ENCODE measurements around the gene CLP1.

CLP1 gene

GRCh38 chr11:57657194-57658022, at the start of gene CLP1:
TSS of gene CLP1 (plus strand) at chr11:57657762. CDS start at chr11:57659477, 1,715 bp downstream.
- DNase-seq, result peak; percentile 98 to 99

DNA sequence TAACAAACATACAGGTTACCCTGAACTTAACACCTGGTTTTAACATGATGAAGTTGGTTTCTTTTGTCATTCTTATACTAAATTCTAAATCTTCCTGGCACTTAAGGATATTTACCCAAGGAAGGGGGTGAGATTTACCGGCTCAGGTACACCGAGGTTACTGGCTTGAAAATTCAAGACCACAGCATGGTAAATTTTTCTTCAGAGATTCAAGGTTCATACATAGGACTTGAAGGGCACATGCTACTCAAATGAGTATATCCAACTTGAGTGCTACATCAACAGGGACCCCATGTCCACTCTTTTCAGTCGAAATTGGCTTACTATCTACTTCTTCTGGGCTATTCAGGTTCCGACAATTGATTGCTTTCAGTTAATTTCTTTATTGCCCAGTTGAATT, 47.4 kb upstream of the CLP1 start:
- DNase-seq, result no peak

DNA sequence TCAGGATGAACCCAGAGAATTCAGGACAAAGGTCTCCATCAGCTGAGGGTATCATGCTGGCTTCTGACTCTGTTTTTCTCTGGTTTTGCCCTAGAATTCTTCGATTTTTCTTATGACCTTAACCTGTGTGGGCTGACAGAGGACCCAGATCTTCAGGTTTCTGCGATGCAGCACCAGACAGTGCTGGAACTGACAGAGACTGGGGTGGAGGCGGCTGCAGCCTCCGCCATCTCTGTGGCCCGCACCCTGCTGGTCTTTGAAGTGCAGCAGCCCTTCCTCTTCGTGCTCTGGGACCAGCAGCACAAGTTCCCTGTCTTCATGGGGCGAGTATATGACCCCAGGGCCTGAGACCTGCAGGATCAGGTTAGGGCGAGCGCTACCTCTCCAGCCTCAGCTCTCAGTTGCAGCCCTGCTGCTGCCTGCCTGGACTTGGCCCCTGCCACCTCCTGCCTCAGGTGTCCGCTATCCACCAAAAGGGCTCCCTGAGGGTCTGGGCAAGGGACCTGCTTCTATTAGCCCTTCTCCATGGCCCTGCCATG, 43.3 kb upstream of the CLP1 start:
- no peak for DNase-seq

DNA sequence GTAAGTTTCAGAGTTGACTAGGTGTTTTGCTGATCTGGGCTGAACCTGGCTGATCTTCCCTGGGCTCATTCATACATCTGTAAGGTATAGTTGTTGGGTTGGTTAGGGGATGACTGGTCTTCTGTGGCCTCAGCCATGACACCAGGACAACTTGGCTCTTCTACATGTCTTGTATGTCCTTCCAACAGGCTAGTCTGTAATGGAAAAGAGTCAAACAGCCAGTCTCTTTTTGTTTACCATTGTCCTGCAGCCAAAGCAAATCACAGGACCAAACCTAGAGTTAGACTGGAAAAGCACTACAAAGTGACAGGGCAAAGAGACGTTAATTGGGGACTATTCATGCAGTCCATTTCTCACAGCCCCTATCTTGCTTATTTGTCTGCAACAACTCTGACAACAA, 42.3 kb upstream of the CLP1 start:
- DNase-seq, result no peak

GRCh38 chr11:57616595-57616994, 41.0 kb upstream of the CLP1 start:
- DNase-seq, result no peak

DNA sequence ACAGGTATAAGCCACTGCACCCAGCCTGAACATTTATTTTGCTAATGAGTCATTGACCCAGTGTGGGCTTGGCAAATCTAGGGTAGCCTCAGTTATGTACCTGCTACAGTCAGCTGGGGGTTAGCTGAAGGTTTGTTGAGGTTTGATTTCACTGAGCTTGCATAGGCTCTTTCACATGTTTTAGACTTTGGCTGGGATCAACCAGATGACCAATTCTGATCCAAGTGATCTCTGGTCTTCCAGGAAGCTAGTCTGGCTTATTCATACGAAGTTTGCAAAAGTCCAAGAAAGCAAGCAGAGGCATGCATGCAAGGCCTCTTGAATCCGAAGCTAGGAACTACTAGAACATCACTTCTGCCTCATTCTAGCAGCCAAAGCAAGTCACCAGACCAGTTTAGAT, 39.1 kb upstream of the CLP1 start:
- no peak for DNase-seq

GRCh38 chr11:57619331-57619730, 38.2 kb upstream of the CLP1 start:
- DNase-seq, result no peak

- no peak for DNase-seq
Observed at GRCh38 chr11:57620467-57620866, 37.1 kb upstream of the CLP1 start.

DNA sequence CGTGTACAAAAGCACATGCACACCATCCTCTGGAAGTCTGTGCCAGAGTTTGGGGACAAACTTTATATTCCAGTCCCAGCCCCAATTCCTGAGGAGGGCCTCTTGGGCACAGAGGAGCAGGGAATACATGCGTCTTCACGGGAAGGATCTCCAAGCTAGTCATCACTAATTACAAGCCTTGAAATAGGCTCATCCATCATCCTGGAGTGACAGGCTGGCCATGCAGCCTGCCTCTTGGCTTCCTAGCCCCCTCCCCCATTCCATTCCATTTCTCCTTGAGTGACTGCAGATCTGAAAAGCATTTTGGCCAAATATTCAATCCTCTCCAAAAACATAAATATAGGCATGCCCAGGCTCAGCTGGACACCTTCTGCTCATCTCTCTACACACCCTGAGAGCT, 35.3 kb upstream of the CLP1 start:
- no peak for DNase-seq

DNA sequence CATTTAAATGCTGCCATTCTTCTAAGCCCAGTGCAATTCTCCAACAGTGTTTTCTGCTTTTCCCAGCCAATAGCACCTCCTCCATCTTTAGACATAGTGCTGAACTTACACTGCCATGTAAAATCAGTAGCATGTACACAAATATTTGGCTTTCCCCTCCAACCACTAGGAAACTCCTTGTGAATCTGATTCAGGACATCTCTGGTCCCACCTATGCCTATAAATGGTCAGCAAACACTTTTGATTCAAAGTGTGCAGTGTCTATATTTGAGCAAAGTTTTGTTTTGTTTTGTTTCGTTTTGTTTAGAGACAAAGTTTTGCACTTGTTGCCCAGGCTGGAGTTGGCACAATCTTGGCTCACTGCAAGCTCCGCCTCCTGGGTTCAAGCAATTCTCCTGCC, 32.7 kb upstream of the CLP1 start:
- no peak for DNase-seq

DNA sequence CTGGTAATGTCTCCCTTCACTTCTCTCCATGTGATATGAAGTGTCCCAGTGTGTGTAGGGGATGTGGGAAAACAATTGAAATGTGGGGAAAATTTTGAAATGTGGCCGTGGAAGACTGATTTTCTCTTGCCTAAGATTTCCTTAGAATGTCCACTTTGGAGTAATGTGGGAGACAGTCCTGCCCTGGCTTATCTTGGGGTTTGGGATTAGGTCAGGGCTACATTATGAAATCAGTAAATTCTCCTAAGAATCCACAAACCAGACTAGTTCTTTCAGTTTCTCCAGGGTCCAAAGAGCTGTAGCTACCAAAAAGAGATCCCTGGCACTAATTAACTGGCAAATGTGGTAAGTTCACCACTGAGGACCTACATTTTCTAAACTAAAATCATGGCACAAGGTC, 30.7 kb upstream of the CLP1 start:
- no peak for DNase-seq

- no peak for DNase-seq
Observed at GRCh38 chr11:57630171-57630570, 27.4 kb upstream of the CLP1 start.

- DNase-seq, result no peak
Observed at GRCh38 chr11:57632116-57632515, 25.4 kb upstream of the CLP1 start.

DNA sequence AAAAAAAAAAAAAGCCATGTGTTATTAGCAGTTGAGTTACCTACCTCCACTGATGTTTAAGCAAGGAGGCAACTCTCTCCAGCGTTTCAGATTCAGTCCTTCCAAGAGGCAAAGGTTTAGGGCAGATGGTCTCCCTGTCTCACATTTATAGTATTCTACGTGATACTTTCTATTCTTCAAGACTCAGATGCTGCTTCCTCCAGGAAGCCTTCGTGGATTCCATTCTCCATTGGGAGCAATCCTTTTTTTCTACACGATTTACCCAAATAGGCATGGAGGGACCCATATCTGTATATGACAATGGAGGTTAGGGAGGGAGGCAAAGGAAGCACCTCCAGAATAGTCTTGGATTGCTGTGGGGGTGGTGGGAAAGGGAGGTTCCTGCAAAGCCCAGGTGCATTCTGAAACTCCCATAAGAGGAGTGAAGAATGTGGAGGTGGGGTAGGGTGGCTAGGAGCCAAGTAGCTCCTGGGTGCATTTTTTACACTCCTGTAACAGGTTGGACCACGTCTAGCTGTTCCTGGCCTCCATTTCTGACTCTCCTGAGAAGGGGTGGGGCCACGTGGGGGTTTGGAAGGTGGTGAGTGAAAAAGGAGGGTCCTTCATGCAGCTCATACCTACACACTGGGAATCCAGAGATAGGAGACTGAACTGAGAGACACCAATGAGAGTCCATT, 24.0 kb upstream of the CLP1 start:
- DNase-seq, result no peak

- DNase-seq, result no peak
Observed at GRCh38 chr11:57634311-57634710, 23.3 kb upstream of the CLP1 start.

DNA sequence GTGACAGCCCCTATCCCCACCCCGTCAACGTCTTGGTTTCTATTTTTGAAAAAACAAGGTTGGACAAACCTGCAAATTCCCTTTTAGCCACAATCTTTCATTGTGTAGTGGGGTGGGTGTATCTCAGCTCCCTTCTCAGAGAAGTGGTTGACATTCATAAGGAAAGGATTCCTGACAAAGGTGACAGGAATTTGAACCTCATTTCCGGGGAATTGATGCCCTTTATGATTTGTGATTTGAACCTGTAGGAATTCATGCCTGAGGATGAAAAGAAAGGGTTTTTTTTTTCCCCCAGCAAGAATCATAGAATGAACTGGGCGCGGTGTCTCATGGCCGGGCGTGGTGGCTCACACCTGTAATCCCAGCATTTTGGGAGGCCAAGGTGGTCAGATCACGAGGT, 22.3 kb upstream of the CLP1 start:
- DNase-seq, result no peak

GRCh38 chr11:57637626-57638004, 19.9 kb upstream of the CLP1 start:
- DNase-seq, result no peak

- DNase-seq, result no peak
Observed at GRCh38 chr11:57638005-57638781, 19.4 kb upstream of the CLP1 start.

DNA sequence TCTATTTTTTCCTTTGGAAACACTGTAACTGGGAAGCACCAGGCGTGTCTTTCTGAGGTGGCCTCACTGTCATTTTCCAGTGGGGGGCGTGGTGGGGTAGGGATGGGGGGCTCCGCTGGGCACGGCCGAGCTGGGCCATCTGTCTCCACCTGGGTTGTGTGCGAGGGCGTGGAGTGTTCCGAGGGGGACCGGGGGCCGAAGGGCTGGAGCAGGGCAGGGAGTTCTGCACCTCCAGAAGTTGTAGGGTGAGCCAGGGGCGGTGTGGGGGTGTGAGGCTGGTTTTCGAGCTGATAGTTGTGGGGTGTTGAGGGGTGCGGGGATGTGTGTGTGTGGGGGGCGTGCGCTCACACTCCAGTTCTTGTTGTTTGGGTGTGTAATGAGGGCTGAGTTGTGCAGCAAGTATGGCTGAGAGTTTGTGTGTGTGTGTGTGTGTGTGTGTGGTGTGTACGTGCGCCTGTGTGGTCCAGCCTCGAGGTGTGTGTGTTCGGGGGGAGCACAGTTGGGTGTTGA, 18.7 kb upstream of the CLP1 start:
- DNase-seq, result no peak

- DNase-seq, result no peak
Observed at GRCh38 chr11:57639321-57640067, 18.1 kb upstream of the CLP1 start.

DNA sequence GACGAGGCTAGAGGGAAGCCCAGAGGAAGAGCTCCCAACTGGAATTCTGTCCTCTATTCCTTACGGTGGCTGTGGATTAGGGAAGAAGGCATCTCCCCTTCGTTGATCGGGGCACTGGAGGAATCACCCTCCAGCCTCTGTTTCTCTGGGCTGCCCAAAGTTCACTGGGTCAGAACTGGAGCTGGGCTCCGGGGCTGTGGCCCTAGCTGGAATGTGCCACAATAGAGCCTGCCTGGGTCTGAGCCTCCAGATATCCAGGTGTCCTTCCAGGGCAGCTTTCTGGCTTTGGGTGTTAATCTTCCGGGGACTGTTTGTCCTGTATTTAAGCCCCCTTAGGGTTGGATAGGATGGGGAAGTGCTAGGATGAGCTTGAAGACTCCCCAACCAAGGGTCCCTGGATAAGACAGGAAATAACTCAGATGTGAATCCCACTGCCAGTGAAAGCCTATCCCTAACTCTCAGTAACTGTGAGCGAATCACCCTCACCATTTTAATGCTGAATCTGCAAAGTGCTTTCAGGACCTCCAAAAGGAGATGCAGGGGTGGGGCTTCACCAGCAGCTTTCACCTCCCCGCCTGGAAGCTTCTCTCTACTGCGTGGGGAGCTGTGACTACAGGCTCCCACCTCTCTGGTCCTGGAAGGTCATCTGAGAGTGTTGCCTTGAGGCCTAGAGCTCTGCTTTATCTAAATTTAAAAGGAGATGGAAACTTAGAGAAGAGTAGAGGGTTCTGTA, 17.3 kb upstream of the CLP1 start:
- DNase-seq, result no peak

All from CD4-positive, alpha-beta T cell treated with Interferon alpha-2 for 1 hour (primary cell).